GM18526 (cell line): ENCODE results near the gene CDT1.

ENCODE experiments used
- POLR2A ChIP-seq: IDR thresholded peaks from 3 replicates; pipeline ENCODE4 v1.6.1; 2011; ENCODE audit not compliant: insufficient read length; ENCODE audit errors: extremely low read depth

The CDT1 gene

GRCh38 chr16:88777471-88778270 is 25.9 kb upstream of the CDT1 start:
- no peak for TF ChIP-seq POLR2A

GRCh38 chr16:88778271-88778525 is 25.4 kb upstream of the CDT1 start:
- TF ChIP-seq POLR2A = no peak

DNA sequence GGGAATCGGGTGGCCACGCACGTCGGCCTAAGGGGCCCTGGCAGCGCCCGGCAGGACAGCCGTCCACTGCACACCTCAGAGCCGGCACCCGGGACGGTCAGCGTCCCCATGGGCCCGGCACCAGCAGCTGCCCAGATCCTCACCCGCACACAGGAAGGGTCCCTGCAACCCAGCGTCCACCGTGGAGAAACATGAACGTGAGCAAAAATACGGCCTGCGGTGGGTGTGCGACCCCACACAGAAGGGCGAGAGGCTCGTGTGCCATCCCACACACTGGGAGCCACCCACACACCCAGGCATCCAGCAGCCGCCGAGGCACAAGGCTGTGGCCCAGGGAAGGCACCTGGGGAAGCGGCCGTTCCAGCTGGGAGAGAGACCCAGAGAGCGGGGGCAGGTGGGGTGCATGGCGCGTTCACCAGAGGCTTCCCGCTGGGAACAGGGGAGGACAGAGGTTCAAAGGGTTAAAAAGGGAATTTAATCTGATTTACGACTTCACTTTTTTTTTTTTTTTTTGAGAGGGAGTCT is 25.0 kb upstream of the CDT1 start:
- TF ChIP-seq POLR2A = no peak

DNA sequence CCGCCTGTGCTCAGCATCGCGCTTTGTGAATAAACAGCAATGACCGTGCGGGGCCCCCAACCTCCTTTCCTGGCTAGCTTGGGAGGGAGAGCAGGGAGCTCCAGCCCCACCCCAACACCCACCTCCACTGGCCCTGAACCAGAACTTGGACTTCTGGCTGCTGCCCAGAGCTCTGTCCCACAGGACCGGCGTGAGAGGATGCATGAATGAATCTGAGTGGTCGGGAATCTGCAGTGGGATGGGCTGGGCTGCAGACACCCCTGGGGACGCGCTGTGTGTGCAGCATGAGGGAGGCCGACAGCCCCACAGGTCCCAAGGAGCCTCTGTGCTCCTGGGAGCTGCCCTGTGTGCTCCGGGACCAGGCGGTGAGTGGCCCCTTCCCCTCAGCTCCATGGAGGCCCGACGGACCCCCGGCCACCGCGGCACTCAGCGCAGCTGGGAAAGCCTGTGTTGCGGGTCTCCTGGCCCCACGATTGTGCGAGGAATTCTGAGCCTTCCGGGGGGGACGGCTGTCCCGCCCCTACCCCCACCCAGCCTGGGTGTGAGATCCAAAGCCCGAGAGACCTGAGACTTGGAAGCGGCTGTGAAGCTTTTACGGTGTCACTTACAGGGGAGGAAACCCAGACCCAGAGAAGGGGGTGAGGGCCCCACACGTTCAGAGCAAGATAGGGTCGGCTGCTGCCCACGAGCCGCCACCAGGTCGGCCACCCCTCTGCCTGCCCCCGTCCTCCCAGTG is 24.0 kb upstream of the CDT1 start:
- TF ChIP-seq POLR2A = no peak

DNA sequence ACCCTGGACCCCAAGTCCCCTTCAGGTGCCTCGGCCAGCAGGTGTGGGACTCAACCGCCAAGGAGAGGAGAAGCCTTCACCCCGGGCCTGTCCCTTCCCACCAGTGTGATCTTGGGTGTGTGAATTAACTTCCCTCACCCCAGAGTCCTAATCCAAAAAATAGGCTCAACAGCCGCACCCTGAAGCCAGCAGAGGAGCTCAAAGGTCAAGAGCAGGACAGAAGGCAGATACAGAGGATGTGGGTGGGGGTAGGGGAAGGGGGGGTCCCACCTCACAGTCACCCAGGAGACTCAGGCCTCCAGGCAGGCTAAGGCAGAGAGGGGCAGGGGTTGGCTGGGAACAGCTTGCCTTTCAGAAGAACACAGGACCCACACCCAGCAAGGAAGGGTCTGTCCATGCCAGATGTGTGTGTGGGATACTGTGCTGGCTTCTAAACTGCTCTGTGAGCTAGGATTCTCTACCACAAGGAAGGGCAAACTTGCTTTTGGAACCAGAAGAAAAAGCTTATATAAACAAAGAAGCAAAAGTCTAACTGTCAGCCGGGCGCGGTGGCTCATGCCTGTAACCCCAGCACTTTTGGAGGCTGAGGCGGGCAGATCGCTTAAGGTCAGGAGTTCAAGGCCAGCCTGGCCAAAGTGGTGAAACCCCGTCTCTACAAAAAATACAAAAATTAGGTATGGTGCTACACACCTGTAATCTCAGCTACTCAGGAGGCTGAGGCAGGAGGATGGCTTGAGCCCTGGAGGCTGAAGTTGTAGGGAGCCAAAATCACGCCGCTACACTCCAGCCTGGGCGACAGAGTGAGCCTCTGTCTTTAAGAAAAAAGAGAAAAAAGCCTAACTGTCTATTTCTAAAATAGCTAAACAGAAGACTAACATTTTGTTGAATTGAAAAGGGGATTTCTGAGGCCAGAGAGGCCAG is 23.2 kb upstream of the CDT1 start:
- TF ChIP-seq POLR2A = no peak

- TF ChIP-seq POLR2A = peak; percentile 50
Observed at GRCh38 chr16:88781140-88782077, 22.2 kb upstream of the CDT1 start.

DNA sequence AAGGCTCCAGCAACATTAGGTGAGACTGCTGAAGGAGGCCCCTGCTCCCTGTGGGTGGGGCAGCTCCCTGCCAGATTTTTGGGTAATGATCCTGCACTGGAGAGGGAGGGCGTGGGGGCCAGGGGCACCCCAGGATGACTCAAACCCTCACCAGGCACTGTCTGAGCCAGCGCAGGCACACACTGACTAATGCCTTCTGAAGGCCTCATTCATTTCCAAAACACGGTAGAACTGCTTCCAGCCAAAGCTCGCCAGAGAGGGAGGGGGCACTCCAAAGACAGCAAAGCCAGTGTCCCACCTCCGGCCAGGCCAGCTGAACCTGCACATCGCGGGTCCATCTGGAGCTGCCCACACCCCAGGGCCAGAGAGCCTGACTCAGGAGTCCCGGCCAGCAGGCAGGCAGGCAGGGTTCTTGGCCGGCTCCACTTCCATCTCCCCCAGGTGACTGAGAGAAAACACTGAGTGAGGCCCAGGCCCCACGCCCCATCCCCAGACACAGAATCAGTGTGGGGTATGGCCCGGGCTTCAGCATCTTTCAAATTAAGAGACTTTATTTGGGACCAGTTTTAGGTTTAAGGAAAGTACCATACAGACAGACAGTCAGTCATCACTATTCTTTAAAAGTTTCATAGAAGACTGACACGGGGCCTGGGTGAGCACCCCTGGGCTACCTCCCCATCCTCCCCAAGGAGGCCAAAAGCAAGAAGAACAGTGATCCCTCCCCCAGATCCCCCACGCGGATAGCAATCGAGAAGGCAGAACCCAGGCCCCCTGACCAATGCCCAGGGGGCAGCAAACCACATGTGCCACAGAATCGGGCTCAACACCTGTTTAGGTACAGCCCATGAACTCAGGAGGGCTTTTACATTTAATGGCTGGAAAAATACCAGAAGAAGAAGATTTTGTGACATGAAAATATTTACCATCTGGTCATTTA is 20.9 kb upstream of the CDT1 start:
- no peak for TF ChIP-seq POLR2A

DNA sequence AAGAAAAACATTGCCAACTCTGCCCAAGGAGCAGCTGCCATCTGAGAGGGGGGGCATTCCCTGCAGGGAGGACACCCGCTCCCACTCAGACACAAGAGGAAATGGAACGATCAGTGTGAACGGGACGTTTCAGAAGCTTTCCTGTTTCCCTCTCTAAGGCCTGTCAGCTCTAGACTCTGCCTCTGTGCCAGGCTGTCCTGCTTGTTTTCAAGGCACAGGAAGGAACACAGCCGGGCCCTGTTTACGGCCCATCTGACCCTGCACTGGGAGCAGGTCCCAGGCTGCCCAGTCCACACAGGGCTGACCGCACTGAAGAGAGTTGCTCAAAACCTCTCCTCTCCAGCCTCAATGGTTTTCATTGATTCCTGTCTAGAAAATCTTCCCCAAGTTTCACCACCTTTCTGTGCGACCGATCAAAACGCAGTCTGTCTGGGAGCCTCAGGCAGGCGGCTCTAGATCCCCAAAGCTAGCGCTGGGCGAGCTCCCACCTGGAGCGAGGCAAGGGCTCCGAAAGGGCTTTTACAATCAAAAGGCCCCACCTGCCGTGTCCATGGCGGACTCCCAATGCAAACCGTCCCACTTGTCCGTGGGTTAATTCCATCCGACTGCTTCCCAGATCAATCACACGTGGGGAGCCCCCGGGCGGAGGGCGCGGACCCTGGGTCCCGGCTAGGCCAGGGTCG is 20.1 kb upstream of the CDT1 start:
- TF ChIP-seq POLR2A = no peak

- TF ChIP-seq POLR2A = peak; percentile 24
Observed at GRCh38 chr16:88784074-88784855, 19.3 kb upstream of the CDT1 start.

GRCh38 chr16:88784856-88785105 is 18.8 kb upstream of the CDT1 start:
- no peak for TF ChIP-seq POLR2A

- peak; percentile 83 for TF ChIP-seq POLR2A
Observed at GRCh38 chr16:88785106-88785924, 18.3 kb upstream of the CDT1 start, which contains the start of gene PIEZO1. PIEZO1 (minus strand) TSS chr16:88785220; CDS start chr16:88784964, 256 bp downstream.
